ENCODE results near the gene GRAMD1B.
A peak's percentile ranks its signal among the peaks of the same experiment; 100 is the strongest.
"Not testable (repeated sequence)": the region's sequence is repeated elsewhere in the genome, so short reads cannot be mapped to it uniquely, and the experiment has no call there.

Gene GRAMD1B

GRCh38 chr11:123437236-123437979 is 7.3 kb downstream of the GRAMD1B start:
- H3K4me3 ChIP-seq (ENCODE audit: low read length), result no peak overlapping the region
- no peak for DNase-seq (ENCODE audit: low read depth, low spot score)

- no peak for DNase-seq (ENCODE audit: low read depth, low spot score)
- H3K4me3 ChIP-seq (ENCODE audit: low read length), result no peak overlapping the region
Measured at GRCh38 chr11:123438131-123438627, 8.1 kb downstream of the GRAMD1B start.

DNA sequence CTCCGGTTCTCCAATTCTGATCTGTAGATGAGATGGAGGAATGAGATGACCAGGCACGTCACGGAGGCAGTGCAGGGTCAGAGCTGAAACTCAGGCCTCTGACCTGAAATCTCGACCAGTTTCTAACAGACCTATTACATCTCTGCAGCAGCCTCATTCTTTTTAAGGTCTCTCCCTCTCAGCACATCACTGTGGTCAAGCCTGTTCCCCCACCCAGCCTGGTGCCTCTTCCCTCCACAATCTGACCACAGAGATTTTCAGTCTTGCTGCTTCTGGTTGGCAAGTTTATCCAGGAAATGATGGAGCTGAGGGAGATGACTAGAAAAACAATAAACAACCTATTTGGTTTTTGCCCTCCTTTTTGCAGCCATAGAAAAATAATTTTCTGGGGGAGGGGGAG is 9.5 kb downstream of the GRAMD1B start:
- no peak for DNase-seq (ENCODE audit: low read depth, low spot score)
- no peak overlapping the region for H3K4me3 ChIP-seq (ENCODE audit: low read length)

DNA sequence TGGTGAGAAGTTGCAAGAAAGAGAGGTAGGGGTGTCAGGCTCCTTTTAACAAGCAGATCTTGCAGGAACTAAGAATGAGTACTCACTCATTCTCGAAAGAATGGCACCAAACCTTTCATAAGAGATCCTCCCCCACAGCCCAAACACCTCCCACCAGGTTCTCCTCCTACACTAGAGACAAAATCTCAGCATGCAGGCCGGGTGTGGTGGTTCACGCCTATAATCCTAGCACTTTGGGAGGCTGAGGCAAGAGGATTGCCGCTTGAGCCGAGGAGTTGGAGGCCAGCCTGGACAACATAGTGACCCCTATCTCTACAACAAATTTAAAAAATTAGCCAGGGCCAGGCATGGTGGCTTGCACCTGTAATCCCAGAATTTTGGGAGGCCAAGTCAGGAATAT is 11.1 kb downstream of the GRAMD1B start:
- H3K4me3 ChIP-seq (ENCODE audit: low read length), result no peak overlapping the region
- DNase-seq (ENCODE audit: low read depth, low spot score), result no peak

- no peak for DNase-seq (ENCODE audit: low read depth, low spot score)
- no peak overlapping the region for H3K4me3 ChIP-seq (ENCODE audit: low read length)
Measured at GRCh38 chr11:123443851-123444623, 14.0 kb downstream of the GRAMD1B start.

- H3K4me3 ChIP-seq (ENCODE audit: low read length), result no peak overlapping the region
- no peak for DNase-seq (ENCODE audit: low read depth, low spot score)
Measured at GRCh38 chr11:123448823-123449222, 18.8 kb downstream of the GRAMD1B start.

DNA sequence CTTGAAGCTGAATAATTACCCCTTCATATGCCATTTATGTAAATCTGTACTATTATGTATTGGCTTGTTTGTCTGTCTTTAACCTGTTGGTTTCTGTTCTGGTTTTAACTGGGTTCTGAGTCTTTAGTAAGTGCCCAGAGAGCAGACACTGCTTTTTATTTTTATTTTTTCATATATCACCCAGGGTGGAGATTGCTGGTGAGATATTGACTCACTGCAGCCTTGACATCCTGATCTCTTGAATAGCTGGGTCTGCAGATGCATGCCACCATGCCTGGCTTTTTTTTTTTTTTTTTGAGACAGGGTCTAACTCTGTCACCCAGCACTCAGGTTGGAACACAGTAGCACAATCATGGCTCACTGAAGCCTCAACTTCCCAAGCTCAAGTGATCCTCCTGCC is 19.4 kb downstream of the GRAMD1B start:
- H3K4me3 ChIP-seq (ENCODE audit: low read length), result no peak overlapping the region
- no peak for DNase-seq (ENCODE audit: low read depth, low spot score)

DNA sequence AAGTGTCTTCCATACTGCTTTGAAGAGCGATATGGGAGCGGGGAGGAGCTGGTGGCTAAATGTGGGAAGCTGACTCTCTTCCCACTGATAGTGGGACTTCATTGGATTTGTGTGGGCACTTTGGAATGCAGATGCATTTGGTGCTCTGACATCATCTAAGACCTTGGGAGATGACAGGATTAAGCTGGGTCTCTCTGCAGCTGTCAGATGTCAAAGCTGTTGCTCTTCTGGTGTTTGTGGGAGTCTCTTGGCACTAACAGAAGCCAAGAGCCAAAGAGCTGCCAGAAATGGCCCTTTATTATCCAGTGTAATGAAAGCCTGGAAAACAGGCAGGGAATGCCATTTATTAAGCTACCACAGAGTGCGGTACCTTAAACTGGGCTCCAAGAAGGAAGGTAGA is 20.6 kb downstream of the GRAMD1B start:
- no peak for DNase-seq (ENCODE audit: low read depth, low spot score)
- no peak overlapping the region for H3K4me3 ChIP-seq (ENCODE audit: low read length)

GRCh38 chr11:123451183-123451781 is 21.2 kb downstream of the GRAMD1B start:
- no peak for DNase-seq (ENCODE audit: low read depth, low spot score)
- no peak overlapping the region for H3K4me3 ChIP-seq (ENCODE audit: low read length)

DNA sequence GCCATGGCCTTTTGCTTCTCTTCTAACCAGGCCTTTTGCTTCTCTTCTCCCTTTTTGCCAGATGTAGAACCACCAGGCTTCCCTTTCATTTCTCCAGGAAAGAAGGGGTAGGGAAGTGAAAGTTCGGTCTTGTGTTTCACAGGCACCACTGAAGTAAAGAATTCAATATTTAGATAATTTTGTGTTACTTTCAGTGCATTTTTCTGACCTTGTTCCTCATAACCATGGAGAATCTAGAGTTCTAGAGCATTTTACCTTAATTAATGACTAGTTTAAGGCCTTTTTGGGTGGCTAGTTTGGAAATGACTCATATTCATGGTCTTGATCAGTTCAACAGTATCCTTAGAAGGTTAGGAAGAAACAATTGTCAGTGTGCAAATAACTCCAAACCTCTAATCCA is 22.7 kb downstream of the GRAMD1B start:
- DNase-seq (ENCODE audit: low read depth, low spot score), result no peak
- no peak overlapping the region for H3K4me3 ChIP-seq (ENCODE audit: low read length)

DNA sequence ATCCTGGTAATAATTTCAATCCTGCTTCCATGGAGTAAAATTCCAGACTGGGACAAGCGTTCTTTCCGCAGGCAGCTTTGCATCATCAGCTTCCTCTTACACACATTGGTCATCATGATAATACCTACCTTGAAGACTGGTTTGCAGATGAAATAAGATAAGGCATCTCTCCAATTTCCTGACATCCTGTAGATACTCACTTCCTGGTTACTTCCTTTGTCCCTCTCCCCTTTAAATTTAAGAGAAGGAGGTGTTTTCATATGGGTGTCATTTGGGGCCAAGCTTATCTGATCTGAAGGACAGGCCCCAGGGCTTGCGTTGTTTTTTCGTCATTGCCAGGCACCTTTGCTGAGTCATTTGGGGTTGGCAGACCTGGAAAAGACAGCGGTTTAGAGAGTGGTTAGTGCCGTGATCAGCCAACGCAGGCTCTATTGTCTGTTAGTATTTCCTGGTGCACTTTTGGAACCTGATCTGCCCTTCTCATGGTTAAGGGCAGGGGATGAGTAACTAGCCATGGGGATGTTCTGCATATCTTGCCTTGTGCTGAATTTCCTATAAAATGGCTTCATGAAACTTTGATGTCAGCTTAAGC is 24.1 kb downstream of the GRAMD1B start:
- no peak overlapping the region for H3K4me3 ChIP-seq (ENCODE audit: low read length)
- DNase-seq (ENCODE audit: low read depth, low spot score), result no peak

GRCh38 chr11:123454796-123455195 is 24.7 kb downstream of the GRAMD1B start:
- no peak for DNase-seq (ENCODE audit: low read depth, low spot score)
- no peak overlapping the region for H3K4me3 ChIP-seq (ENCODE audit: low read length)

- DNase-seq (ENCODE audit: low read depth, low spot score); H3K4me3 ChIP-seq (ENCODE audit: low read length): not testable (repeated sequence)
Measured at GRCh38 chr11:123456448-123456847, 26.4 kb downstream of the GRAMD1B start.

DNA sequence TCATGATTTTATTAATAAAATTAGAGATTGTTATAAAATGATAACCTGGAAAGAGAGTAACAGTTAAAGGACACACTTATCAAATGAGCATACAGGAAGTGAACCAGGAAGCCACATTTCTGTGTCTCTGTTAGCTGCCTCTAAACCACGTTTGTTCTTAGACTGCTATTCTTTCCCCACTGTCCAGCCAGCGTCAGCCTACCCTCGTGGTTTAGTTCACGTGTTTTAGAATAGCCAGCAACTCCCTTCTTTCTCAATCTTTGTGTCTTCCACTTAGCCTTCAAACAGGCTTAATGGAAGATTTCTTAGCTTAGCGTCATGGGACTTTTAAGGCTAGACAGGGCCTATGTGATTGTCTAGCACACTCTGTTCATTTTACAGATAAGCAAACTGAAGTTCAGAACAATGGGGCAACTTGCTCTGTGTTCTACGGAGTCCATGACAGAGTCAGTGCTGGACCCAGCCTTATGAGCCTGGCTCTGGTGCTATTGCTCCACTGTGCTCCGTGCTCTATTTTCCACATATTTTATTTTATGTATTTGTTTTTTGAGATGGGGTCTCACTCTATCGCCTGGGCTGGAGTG is 27.2 kb downstream of the GRAMD1B start:
- peak; percentile 36 for DNase-seq (ENCODE audit: low read depth, low spot score)
- H3K4me3 ChIP-seq (ENCODE audit: low read length), result no peak overlapping the region

- no peak for DNase-seq (ENCODE audit: low read depth, low spot score)
Measured at GRCh38 chr11:123458501-123458900, 28.4 kb downstream of the GRAMD1B start.

DNA sequence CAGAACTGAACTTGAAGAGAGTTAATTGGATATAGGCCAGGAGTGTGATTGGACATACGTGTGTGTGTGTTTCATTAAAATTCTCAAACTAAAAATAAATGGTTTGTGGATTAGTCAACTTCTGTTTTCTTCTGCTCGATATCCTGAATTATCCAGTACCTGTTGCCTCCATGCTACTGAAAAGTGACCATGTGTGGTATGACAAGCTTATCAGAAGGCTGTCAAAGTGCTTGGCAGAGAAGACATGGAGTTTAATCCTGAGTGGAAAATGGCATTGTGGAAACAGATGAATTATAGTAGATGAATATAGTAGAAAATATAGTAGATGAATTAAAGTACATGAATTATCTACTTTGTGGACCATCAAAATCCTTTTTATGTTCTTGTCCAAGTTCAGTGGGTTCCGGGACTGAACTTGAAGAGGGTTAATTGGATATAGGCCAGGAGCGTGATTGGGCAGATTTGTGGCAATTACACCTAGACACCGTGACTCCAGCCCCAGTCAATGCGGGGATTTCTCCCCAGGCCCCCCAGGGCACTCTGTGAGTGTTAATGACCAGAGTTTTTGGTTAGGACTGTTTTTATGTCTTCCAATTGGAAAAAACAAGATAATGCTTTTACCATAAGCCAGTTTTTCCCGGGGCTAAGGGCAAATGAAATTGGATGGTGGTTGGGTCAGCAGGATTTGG is 30.1 kb downstream of the GRAMD1B start:
- no peak for DNase-seq (ENCODE audit: low read depth, low spot score)
- no peak overlapping the region for H3K4me3 ChIP-seq (ENCODE audit: low read length)

More at GRCh38 chr11:123458501-123458900, 28.4 kb downstream of the GRAMD1B start:
- no peak overlapping the region for H3K4me3 ChIP-seq (ENCODE audit: low read length)

GRCh38 chr11:123461164-123461563 is 31.1 kb downstream of the GRAMD1B start:
- no peak for DNase-seq (ENCODE audit: low read depth, low spot score)
- no peak overlapping the region for H3K4me3 ChIP-seq (ENCODE audit: low read length)

DNA sequence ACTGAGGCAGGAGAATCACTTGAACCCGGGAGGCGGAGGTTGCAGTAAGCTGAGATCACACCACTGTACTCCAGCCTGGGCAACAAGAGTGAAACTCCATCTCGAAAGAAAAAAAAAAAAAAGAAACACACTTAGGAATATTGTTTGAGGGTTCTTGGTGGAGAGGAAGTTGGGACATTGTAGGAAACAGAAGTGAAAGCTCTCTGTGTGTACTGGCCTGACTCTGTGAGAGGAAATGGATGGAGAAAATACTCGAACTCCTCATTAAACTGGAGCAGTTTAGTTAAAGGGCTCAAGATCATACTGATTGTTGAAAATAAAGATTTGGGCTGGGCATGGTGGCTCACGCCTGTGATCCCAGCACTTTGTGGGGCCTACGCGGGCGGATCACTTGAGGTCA is 35.6 kb downstream of the GRAMD1B start:
- not testable (repeated sequence) for DNase-seq (ENCODE audit: low read depth, low spot score); H3K4me3 ChIP-seq (ENCODE audit: low read length)

DNA sequence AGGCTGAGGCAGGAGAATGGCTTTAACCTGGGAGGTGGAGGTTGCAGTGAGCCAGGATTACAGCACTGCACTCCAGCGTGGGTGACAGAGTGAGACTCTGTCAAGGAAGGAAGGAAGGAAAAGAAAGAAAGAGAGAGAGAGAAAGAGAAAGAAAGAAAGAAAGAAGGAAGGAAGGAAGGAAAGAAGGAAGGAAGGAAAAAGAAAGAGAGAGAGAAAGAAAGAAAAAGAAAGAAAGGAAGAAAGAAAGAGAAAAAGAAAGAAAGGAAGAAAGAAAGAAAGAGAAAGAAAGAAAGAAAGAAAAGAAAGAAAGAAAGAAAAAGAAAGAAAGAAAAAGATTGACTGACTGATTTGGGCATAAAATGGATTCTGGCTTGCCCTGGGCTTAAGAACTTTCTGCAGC is 36.1 kb downstream of the GRAMD1B start:
- DNase-seq (ENCODE audit: low read depth, low spot score), result not testable (repeated sequence)

More for the DNA sequence above, 36.1 kb downstream of the GRAMD1B start:
- H3K4me3 ChIP-seq (ENCODE audit: low read length), result not testable (repeated sequence)

All from Jurkat, Clone E6-1 (cell line).